Stimulated activated CD4-positive, alpha-beta T cell treated with anti-CD3 and anti-CD28 coated beads, TNF-alpha, amount 100 ng/mL, for 24 hours (primary cell): ENCODE measurements around the gene RPS13.
"Not testable (repeated sequence)": the region's sequence is repeated elsewhere in the genome, so short reads cannot be mapped to it uniquely, and the experiment has no call there.

ENCODE experiments used
- DNase-seq, 3 experiments: peaks; one replicate each; pipeline ENCODE4 v3.0.0-alpha.2; 2020; ENCODE audit warnings: low read depth in 3 of 3

RPS13 gene

DNA sequence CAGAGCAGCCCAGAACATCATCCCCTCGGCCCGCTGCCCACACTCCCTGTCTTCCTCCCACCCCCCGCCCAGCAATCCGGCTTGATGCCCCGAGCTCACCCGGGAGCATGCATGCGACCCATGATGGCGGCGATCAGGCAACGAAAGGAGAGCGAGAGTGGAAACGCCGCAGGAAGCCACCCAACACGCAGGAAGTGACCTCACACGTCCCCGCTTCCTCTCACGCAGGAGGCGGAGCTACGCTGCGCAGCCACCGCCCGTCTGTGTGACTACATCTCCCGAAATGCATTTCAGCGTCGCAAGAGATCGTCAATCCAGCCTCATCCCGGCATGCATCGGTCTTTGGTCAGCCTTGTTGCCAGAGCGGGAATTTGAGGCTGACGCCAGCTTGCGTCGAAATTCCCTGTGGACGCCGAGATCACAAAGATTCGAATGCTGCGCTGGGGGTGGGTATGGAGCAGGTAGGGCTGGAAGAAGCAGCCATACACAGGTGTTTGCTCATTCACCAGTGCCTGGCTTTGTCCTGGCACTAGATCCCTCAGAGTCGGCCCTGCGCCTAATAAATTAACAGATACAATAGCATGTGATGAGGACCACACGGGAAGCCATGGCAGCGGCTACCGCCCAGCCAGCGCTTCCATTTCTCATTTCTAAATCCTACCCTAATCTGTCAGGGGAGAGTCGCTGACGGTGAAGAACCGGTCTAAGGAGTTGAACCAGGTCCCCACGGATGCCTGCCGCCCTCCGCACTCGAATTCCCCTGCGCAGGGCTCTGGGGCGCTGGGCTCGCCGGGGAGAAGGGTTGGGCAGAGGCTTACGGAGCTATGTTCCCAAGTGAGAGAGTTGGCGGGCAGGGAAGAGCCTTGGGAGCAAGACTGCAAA lies at the start of gene RPS13:
TSS of gene RPS13 (minus strand) at position 148 of the 882 bp plus-strand sequence. CDS start at position 122, 26 bp downstream.
- peak; percentile 85 to 92 (median 89) for DNase-seq

GRCh38 chr11:17121981-17122380 lies 44.5 kb upstream of the RPS13 start:
- DNase-seq: no peak

- DNase-seq: no peak
Observed at GRCh38 chr11:17117262-17117661, 39.8 kb upstream of the RPS13 start.

DNA sequence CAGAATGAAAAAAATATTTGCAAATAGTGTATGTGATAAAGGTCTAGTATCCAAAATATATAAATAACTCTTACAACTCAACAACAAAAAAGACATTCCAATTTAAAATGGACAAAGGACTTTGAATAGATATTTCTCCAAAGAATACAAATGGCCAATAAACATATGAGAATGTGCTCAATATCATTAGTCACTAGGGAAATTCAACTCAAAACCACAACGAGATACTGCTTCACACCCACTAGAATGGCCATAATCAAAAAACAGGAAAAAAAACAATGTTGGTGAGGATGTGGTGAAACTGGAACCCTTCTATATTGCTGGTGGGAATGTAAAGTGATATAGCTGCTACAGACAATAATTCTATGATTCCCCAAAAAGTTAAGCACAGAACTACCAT lies 38.6 kb upstream of the RPS13 start:
- no peak for DNase-seq

GRCh38 chr11:17107745-17108144 lies 30.3 kb upstream of the RPS13 start:
- not testable (repeated sequence) for DNase-seq

GRCh38 chr11:17105404-17106040 lies 28.1 kb upstream of the RPS13 start:
- DNase-seq: not testable (repeated sequence)

- DNase-seq: no peak
Observed at GRCh38 chr11:17102462-17102861, 25.0 kb upstream of the RPS13 start.

- DNase-seq: no peak
Observed at GRCh38 chr11:17098658-17099057, 21.2 kb upstream of the RPS13 start.

GRCh38 chr11:17098038-17098437 lies 20.6 kb upstream of the RPS13 start:
- DNase-seq: no peak

- DNase-seq: not testable (repeated sequence)
Observed at GRCh38 chr11:17085976-17086375, 8.5 kb upstream of the RPS13 start.

DNA sequence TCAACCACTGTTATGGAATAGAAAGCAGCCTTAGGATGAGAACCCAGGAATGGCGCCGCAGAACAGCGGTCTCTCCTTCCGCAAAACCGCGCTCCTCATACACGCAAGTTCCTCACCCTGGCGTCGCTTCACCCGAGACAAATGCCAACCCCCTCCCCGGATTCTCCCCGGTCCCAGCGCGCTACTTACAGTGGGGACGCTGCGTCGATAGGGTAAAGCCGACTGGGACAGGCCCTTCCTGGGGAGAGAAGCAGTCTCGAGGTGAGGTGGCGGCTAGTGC lies 287 bp downstream of the RPS13 start:
- DNase-seq: no peak

DNA sequence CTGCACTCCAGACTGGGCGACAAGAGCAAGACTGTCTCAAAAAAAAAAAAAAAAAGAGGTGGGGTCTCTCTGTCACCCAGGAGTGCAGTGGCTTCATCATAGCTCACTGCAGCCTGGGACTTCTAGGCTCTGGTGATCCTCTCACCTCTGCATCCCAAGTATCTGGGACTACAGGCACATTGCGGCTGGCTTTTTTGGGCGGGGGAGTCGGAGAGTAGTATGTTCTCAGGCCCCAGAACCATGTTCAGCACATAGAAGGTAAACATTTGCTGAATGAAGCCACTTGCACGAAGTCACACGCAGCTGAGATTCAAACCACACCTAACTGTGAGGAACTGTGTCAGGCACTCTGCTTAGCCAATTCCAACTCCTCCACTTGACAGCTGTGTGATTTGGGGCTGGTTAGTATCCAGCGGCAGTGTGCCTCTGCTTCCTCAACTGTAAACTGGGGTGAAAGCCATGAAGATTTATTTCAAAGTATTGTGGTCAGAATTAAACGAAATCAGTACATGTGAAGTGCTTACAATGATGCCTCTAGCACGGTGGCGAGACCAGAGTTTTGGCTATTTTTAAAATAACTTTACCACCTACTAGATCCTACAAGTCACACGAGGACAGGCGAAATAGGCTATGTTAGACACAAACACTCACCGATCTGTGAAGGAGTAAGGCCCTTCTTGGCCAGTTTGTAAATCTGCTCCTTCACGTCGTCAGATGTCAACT lies 789 bp downstream of the RPS13 start:
- no peak for DNase-seq

DNA sequence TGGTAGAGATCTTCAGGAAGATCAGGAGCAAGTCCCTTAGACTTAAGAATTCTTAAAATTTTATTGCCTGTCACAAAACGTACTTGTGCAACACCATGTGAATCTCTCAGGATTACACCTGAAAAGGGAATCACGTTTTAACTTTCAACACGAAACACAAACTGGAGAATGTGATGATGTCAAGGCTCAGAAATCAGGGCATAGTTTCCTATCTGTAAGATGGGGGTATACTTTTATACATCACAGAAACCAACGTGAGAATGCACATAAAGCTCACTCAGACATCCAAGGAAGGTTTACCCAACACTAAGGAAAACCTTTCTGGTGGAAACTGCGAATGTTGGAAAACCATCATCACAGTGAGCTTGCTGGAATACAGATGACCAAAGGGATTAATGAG lies 2.0 kb downstream of the RPS13 start:
- no peak for DNase-seq

DNA sequence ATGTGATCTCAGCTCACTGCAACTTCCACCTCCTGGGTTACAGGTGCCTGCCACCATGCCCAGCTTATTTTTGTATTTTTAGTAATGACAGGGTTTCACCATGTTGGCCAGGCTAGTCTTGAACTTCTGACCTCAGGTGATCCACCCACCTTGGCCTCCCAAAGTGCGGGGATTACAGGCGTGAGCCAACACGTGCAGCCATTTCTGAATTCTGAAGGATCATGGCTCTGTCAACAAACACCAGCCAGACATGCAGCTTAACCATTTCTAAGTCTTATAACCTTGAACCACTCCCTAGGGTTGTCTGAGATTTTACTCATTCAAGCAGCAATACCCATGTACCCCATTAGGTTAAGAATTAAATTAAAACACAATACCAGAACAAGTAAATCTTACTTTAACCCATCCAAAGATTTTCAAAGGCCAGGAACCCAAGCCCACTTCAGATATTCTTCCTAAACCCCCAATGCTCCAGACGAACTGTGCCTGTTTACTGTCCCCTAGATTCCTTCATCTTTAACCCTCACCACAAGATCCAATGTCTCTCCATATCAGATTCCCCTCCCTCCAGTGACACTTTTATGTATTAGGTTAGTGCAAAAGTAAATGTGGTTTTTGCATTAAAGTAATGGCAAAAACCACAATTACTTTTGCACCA lies 4.0 kb downstream of the RPS13 start:
- DNase-seq: no peak

GRCh38 chr11:17067417-17067816 lies 10.1 kb downstream of the RPS13 start:
- DNase-seq: no peak

DNA sequence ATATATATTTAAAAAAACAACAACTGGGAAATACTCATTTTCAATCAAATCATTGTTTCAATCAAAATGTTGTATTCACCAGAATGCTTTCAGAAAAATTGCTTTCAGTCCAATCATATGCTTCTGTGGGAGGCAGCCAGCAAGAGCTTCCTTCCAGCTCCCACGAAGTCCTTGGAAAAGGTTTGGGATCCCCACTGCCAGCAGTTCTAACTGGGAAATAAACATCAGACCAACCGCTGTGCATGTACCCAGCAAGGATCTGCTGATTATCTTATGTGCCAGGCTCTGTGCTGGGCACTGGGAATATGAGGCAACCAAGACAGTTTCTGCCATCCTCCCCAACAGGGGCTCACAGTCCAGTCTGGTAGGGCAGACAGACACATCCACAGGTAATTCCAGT lies 10.8 kb downstream of the RPS13 start:
- DNase-seq: no peak

GRCh38 chr11:17063171-17064002 lies 14.1 kb downstream of the RPS13 start:
- DNase-seq: peak in 2 of 3 experiments; percentile 38 to 66

GRCh38 chr11:17051146-17051545 lies 26.3 kb downstream of the RPS13 start:
- DNase-seq: not testable (repeated sequence)

DNA sequence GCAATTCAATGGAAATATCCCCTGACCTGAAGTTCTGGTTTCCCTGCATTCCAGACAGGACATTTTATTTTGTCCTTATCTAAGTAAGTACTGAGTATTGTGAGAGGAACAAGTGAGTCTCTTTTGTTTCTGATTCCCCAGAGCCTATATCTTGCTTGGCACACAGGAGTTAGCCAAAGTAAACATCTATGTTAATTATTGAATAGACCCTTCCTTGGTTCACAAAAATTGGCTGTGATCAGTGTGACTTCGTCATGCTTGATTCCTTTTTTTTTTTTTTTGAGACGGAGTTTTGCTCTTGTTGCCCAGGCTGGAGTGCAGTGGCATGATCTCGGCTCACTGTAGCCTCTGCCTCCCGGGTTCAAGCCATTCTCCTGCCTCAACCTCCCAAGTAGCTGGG lies 29.0 kb downstream of the RPS13 start:
- DNase-seq: not testable (repeated sequence)

- no peak for DNase-seq
Observed at GRCh38 chr11:17046690-17047089, 30.8 kb downstream of the RPS13 start.
